Smooth muscle cell (in vitro differentiated cells): ENCODE data around the gene SELENON. TPM values are rescaled to one million over a fixed set of nuclear protein-coding genes. Genes with fewer than 3 reads are reported as not detected.

Experiments used
- DNase-seq: peaks from one replicate; lab custom pipeline; 2025; ENCODE audit not compliant: unreplicated experiment; lab: John Stamatoyannopoulos, UW
- H2AFZ ChIP-seq: fragments of 200-600 bp; sonication (generic); 2 replicates; pipeline ENCODE4 v1.6.0; 2016; ENCODE audit warnings: antibody characterized with exemption, low read depth, mild to moderate bottlenecking
- H3F3A ChIP-seq: fragments of 200-600 bp; sonication (generic); 2 replicates; pipeline ENCODE4 v1.6.0; 2017; ENCODE audit warnings: antibody characterized with exemption, low read depth
- H3K27ac ChIP-seq: fragments of 200-600 bp; sonication (generic); 2 replicates; pipeline ENCODE4 v1.5.1; 2016; ENCODE audit warnings: low read depth, mild to moderate bottlenecking
- H3K27me3 ChIP-seq: fragments of 200-600 bp; sonication (generic); 2 replicates; pipeline ENCODE4 v1.6.1; 2016; ENCODE audit warnings: low read depth, mild to moderate bottlenecking
- H3K36me3 ChIP-seq: fragments of 200-600 bp; sonication (generic); 2 replicates; pipeline ENCODE4 v1.5.1; 2016; ENCODE audit warnings: low read depth
- H3K4me1 ChIP-seq: fragments of 200-600 bp; sonication (generic); 2 replicates; pipeline ENCODE4 v1.5.1; 2016; ENCODE audit warnings: low read depth
- H3K4me2 ChIP-seq: fragments of 200-600 bp; sonication (generic); 2 replicates; pipeline ENCODE4 v1.6.0; 2016; ENCODE audit warnings: mild to moderate bottlenecking
- H3K4me3 ChIP-seq: fragments of 200-600 bp; sonication (generic); 2 replicates; pipeline ENCODE4 v1.5.1; 2016; ENCODE audit warnings: mild to moderate bottlenecking
- H3K79me2 ChIP-seq: fragments of 200-600 bp; sonication (generic); 2 replicates; pipeline ENCODE4 v1.6.0; 2016; ENCODE audit warnings: low read depth, mild to moderate bottlenecking
- H3K9ac ChIP-seq: fragments of 200-600 bp; sonication (generic); 2 replicates; pipeline ENCODE4 v1.6.0; 2016; ENCODE audit warnings: low read depth
- H3K9me3 ChIP-seq: fragments of 200-600 bp; sonication (generic); replicated peaks from 2 replicates; pipeline ENCODE4 v1.5.1; 2016; ENCODE audit warnings: low read depth
- H4K20me1 ChIP-seq: fragments of 200-600 bp; sonication (generic); 2 replicates; pipeline ENCODE4 v1.6.0; 2016; ENCODE audit warnings: low read depth
- WGBS: methylation state at CpG from one replicate; pipeline ENCODE4 v1.1.7; 2016; ENCODE audit warnings: low lambda C conversion rate; 5-methylcytosine and 5-hydroxymethylcytosine counted together
- polyA plus RNA-seq: library from polyadenylated mRNA; unstranded; fragments of >200 nt; fragmentation: Nextera tagmentation; extraction: Ambion mirVana; gene quantifications from 2 replicates; pipeline ENCODE4 v1.2.1, GENCODE V29; 2016
- total RNA-seq: library from RNA; depleted of rRNA; stranded (reverse); fragments of >200 nt; gene quantifications from 2 replicates; pipeline ENCODE4 v1.2.3, GENCODE V29; 2014
- TF ChIP-seq, protein P1 (sequence below): fragments of 200-600 bp; sonication (generic); IDR thresholded peaks from 2 replicates; pipeline ENCODE4 v1.5.1; 2017; ENCODE audit warnings: borderline replicate concordance, mild to moderate bottlenecking, antibody characterized with exemption; ENCODE audit not compliant: insufficient read depth, poor library complexity, severe bottlenecking

Gene SELENON
- total and polyA plus RNA-seq, 2 experiments from 2014 or later, result 32.6 to 62.9 TPM

DNA sequence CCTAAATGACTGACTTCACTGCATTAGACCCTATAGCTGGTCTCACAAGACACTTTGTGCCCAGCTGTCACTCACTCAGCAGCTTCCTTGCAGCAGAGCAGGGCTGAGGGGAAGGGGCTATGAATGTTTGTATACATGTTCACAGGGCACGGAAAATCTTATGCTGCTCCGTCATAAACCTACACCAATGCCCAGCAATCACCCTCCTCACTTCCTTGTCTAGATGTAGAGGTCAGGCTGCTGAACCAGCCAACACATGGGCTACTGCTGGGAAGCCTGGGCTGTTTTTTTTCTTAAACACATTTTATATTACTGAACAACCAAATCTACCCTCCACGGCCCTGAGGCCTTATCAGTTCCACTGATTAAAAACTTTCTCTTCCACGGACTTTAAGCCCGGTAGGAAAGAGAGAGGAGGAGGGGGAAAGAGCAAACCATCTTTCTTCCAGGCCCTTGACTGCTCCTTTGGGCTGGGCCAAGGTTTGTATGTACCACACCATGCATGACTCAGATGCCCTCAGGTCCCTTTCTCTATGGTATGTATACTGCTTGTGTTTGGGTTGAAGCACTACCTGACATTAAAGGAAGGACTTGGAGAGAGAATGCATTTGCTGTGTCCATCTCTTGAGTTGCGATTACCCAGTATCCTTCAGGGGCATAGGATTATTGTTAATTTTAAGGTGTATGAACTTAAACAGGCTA is 32.5 kb downstream of the SELENON start:
- H2AFZ ChIP-seq, result no peak overlapping the region
- no peak overlapping the region for H3K4me2 ChIP-seq
- H3K27me3 ChIP-seq, result no peaks in the 10 kb centered on the region
- H3K4me3 ChIP-seq, result no peak overlapping the region
- no peaks in the 10 kb centered on the region for H4K20me1 ChIP-seq
- H3K4me1 ChIP-seq, result no peaks in the 10 kb centered on the region
- H3K27ac ChIP-seq, result no peak overlapping the region
- peaks cover 24% of the 10 kb centered on the region for H3K36me3 ChIP-seq
- TF ChIP-seq, protein P1, sequence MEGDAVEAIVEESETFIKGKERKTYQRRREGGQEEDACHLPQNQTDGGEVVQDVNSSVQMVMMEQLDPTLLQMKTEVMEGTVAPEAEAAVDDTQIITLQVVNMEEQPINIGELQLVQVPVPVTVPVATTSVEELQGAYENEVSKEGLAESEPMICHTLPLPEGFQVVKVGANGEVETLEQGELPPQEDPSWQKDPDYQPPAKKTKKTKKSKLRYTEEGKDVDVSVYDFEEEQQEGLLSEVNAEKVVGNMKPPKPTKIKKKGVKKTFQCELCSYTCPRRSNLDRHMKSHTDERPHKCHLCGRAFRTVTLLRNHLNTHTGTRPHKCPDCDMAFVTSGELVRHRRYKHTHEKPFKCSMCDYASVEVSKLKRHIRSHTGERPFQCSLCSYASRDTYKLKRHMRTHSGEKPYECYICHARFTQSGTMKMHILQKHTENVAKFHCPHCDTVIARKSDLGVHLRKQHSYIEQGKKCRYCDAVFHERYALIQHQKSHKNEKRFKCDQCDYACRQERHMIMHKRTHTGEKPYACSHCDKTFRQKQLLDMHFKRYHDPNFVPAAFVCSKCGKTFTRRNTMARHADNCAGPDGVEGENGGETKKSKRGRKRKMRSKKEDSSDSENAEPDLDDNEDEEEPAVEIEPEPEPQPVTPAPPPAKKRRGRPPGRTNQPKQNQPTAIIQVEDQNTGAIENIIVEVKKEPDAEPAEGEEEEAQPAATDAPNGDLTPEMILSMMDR, result no peak
- no peaks in the 10 kb centered on the region for H3K9me3 ChIP-seq
- DNase-seq, result no peak
- peaks cover 17% of the 10 kb centered on the region for H3F3A ChIP-seq
- no peaks in the 10 kb centered on the region for H3K79me2 ChIP-seq
- no peak overlapping the region for H3K9ac ChIP-seq
- WGBS, result 59% methylated on average over 6 of the region's 6 CpGs

DNA sequence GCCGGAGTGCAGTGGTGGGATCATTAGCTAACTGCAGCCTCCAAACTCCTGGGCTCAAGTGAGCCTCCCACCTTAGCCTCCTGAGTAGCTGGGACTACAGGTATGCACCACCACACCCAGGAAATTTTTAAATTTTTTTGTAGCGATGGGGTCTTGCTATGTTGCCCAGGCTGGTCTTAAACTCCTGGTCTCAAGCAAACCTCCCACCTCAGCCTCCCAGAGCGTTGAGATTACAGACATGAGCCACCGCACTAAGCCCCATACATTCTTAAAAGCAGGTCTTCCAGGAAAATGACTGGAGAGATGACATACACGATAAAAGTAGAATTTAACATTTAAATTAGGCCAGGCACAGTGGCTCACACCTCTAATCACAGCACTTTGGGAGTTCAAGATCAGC is 33.2 kb downstream of the SELENON start:
- TF ChIP-seq, protein P1, result no peak
- DNase-seq, result no peak
- peaks cover 24% of the 10 kb centered on the region for H3K36me3 ChIP-seq

DNA sequence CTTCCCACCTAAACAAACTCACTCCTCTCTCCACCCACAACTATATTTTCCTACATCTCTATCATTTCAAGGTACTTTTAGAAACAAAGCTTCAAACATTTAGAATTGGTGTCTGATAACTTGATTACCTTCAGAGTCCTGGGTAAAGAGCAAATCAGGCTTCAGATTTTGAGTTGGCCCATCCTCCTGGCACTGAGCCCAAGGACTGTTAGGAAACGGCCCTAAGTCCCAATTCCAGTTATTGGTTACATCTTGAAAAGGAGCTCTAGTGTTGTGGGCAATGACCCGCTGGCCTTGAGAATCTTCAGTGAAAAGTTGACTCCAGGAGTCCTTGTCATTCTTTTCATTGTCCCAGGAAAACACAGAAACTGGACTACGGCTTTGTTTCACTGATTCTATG is 34.9 kb downstream of the SELENON start:
- Histone ChIP-seq H3K79me2 (no peaks in the 10 kb centered on the region), H2AFZ (no peak overlapping the region), H3F3A (peaks cover 17% of the 10 kb centered on the region), H3K9ac (no peak overlapping the region), H3K9me3 (no peaks in the 10 kb centered on the region), H4K20me1 (no peaks in the 10 kb centered on the region), H3K27me3 (no peaks in the 10 kb centered on the region), H3K4me2 (no peak overlapping the region), H3K4me1 (no peaks in the 10 kb centered on the region), H3K4me3 (no peak overlapping the region), H3K27ac (peak overlapping the region; percentile 65), H3K36me3 (peaks cover 19% of the 10 kb centered on the region)
- TF ChIP-seq, protein P1, result no peak
- WGBS, result 76% methylated on average over 3 of the region's 3 CpGs
- DNase-seq, result no peak

More for the DNA sequence above, 33.2 kb downstream of the SELENON start:
- H4K20me1 ChIP-seq, result no peaks in the 10 kb centered on the region
- H3K4me2 ChIP-seq, result no peak overlapping the region
- no peak overlapping the region for H3K4me3 ChIP-seq
- H3K27ac ChIP-seq, result no peak overlapping the region
- no peaks in the 10 kb centered on the region for H3K27me3 ChIP-seq
- H3K4me1 ChIP-seq, result no peaks in the 10 kb centered on the region
- WGBS, result 99% methylated on average over 5 of the region's 5 CpGs
- no peak overlapping the region for H2AFZ ChIP-seq
- peaks cover 17% of the 10 kb centered on the region for H3F3A ChIP-seq
- H3K79me2 ChIP-seq, result no peaks in the 10 kb centered on the region
- H3K9me3 ChIP-seq, result no peaks in the 10 kb centered on the region
- H3K9ac ChIP-seq, result no peak overlapping the region

DNA sequence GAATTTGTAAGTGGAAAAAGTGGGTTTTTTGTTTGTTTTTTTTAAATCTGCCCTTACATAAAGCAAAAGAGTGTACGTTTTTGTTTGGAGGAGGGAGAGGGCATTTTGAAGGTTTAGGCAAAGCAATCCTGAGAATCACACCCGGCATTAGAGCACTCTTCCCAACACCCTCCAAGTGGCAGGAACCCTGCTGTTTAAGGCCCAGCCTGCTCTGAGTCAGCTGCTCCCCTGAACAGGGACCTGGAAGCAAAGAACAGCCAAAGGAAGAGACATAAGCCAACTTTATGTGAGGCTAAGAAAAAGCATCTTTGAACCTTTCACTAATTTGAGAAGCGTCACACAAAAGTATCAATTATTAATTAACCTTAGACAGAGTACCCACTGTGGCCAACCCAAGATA is 36.7 kb downstream of the SELENON start:
- H3K9ac ChIP-seq, result no peak overlapping the region
- TF ChIP-seq, protein P1, result no peak
- no peaks in the 10 kb centered on the region for H4K20me1 ChIP-seq
- H3K4me3 ChIP-seq, result no peak overlapping the region
- WGBS, result 74% methylated on average over 3 of the region's 3 CpGs
- H3K79me2 ChIP-seq, result no peaks in the 10 kb centered on the region
- H3F3A ChIP-seq, result peaks cover 17% of the 10 kb centered on the region
- H2AFZ ChIP-seq, result no peak overlapping the region
- H3K4me2 ChIP-seq, result no peak overlapping the region
- H3K36me3 ChIP-seq, result peaks cover 3% of the 10 kb centered on the region
- H3K27me3 ChIP-seq, result no peaks in the 10 kb centered on the region
- H3K27ac ChIP-seq, result no peak overlapping the region
- no peaks in the 10 kb centered on the region for H3K4me1 ChIP-seq
- DNase-seq, result no peak
- no peaks in the 10 kb centered on the region for H3K9me3 ChIP-seq
